Tibial artery (tissue), 4 donors: ENCODE data around the gene VEGFD.

Source experiments
- DNase-seq, 2 donors: peaks; one replicate each; pipeline ENCODE4 v3.0.0-alpha.2; 2019
- H3K27ac ChIP-seq, 2 donors: fragments of 200-600 bp; sonication (generic) in 1 of 2; 1 replicate in 1 of 2; 2 replicates in 1 of 2; pipeline ENCODE4 v1.5.1; 2018 to 2019; ENCODE audit warnings: mild to moderate bottlenecking in 1 of 2
- H3K27me3 ChIP-seq, 2 donors: fragments of 200-600 bp; sonication (generic) in 1 of 2; one replicate each; pipeline versions ENCODE4 v1.5.1 to v1.6.0; 2016 to 2019
- H3K36me3 ChIP-seq, 3 donors: fragments of 200-600 bp; sonication (generic) in 2 of 3; one replicate each; pipeline ENCODE4 v1.5.1; 2016 to 2019; ENCODE audit warnings: mild to moderate bottlenecking in 2 of 3
- H3K4me1 ChIP-seq, 4 donors: fragments of 200-600 bp; sonication (generic) in 2 of 4; 1 replicate in 3 of 4; 2 replicates in 1 of 4; pipeline ENCODE4 v1.5.1; 2016 to 2019
- H3K4me3 ChIP-seq, 2 donors: fragments of 200-600 bp; sonication (generic) in 1 of 2; 1 replicate in 1 of 2; 2 replicates in 1 of 2; pipeline ENCODE4 v1.5.1; 2018 to 2019; ENCODE audit warnings: mild to moderate bottlenecking in 2 of 2
- H3K9me3 ChIP-seq, 3 donors: fragments of 200-600 bp; sonication (generic) in 1 of 3; one replicate each; pipeline ENCODE4 v1.5.1; 2016 to 2019
- CTCF ChIP-seq, 2 experiments: fragments of 200-600 bp in 1 of 2; fragments of 450-650 bp in 1 of 2; IDR thresholded peaks; one replicate each; pipeline ENCODE4 v1.5.1; 2017 to 2019; ENCODE audit warnings: antibody characterized with exemption in 2 of 2, mild to moderate bottlenecking in 1 of 2, moderate library complexity in 1 of 2
- intact Hi-C: fragments of 100-400 bp; cut with DNase I; formaldehyde crosslinking; loops from one replicate; pipeline ENCODE4 v1.15.0; 2023; ENCODE audit warnings: low total_unique reads

VEGFD gene

GRCh38 chrX:15298201-15298600 is 86.0 kb downstream of the VEGFD start:
- Histone ChIP-seq H3K9me3 (no peaks in the 10 kb centered on the region), H3K27ac (no peak overlapping the region), H3K4me3 (no peak overlapping the region), H3K4me1 (no peaks in the 10 kb centered on the region), H3K36me3 (no peaks in the 10 kb centered on the region), H3K27me3 (no peaks in the 10 kb centered on the region)
- no peak for TF ChIP-seq CTCF (IDR thresholded peaks at IDR 0.05)
- no peak for DNase-seq
- intact Hi-C loops, result no loop called here
